ENCODE results near the gene ATP2A2. TPM values are rescaled to one million over a fixed set of nuclear protein-coding genes. Genes with fewer than 3 reads are reported as not detected.

ATP2A2 gene
- total RNA-seq, 1 experiment from 2014 or later, result 239 TPM

DNA sequence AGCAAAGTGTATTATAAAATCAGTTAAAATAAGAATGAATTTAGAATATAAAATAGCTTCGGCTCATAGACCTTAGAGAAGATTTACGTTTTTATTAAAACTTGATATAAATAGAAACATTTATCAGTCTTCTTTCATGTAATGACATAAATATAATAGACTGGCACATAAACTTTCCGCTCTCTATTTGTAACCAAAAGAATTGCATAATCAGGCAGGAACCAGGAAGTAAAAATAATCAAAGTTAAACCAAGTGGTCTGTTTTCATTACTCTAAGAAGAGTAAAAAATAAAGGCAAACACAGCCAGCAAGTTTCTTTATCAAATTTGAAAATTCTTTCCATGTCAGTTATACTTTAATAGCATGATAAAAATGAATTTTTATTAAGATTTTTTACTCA lies 46.3 kb upstream of the ATP2A2 start:
- H3K27ac ChIP-seq (ENCODE audit: low read depth, low read length), result no peak overlapping the region
- no peak overlapping the region for H2AFZ ChIP-seq (ENCODE audit: low read depth, low read length, poor library complexity, severe bottlenecking)
- no peak overlapping the region for H3K9ac ChIP-seq (ENCODE audit: low read length)
- DNase-seq (ENCODE audit: low read depth, low spot score) (no peak), ATAC-seq (no peak)
- BruUV-seq (replicated peaks), result no TSS peak
- ChIA-PET POLR2A (no interaction called here), RAD21 (ENCODE audit: low non-redundant PET in 1 of 2, low total read pairs in 2 of 2, uncharacterized antibody in 2 of 2, unreplicated experiment in 2 of 2) (no interaction called here), CTCF (no interaction called here)
- no peaks in the 10 kb centered on the region for H3K9me2 ChIP-seq (ENCODE audit: insufficient read depth)
- no peaks in the 10 kb centered on the region for H3K27me3 ChIP-seq (ENCODE audit: insufficient read depth, low read length)
- H3K9me3 ChIP-seq (ENCODE audit: control insufficient read depth in 1 of 2, insufficient read depth in 1 of 2, low read depth in 1 of 2, low read length in 2 of 2), result no peaks in the 10 kb centered on the region
- H3K4me1 ChIP-seq (ENCODE audit: control insufficient read depth in 1 of 2, insufficient read depth in 2 of 2, low read length in 2 of 2), result no peaks in the 10 kb centered on the region
- H3K79me2 ChIP-seq (ENCODE audit: insufficient read depth, low read length), result no peaks in the 10 kb centered on the region
- TF ChIP-seq, protein P1, sequence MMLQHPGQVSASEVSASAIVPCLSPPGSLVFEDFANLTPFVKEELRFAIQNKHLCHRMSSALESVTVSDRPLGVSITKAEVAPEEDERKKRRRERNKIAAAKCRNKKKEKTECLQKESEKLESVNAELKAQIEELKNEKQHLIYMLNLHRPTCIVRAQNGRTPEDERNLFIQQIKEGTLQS (IDR thresholded peaks at IDR 0.05), result no peak
- peak; percentile 53; the same call in 1 of the 2 replicates for TF ChIP-seq CEBPB (IDR thresholded peaks at IDR 0.05; ENCODE audit: low read depth)
- intact Hi-C loops (cut with micrococcal nuclease), result no loop called here
- no peaks in the 10 kb centered on the region for H4K20me1 ChIP-seq (ENCODE audit: insufficient read depth)
- H3K4me2 ChIP-seq (ENCODE audit: low read length), result no peak overlapping the region
- H3K4me3 ChIP-seq (replicated peaks in 1 of 2; ENCODE audit: low read depth in 1 of 2, low read length in 2 of 2), result no peak overlapping the region
- H3K36me3 ChIP-seq (ENCODE audit: control insufficient read depth in 1 of 2, insufficient read depth in 2 of 2, low read length in 2 of 2), result no peaks in the 10 kb centered on the region

DNA sequence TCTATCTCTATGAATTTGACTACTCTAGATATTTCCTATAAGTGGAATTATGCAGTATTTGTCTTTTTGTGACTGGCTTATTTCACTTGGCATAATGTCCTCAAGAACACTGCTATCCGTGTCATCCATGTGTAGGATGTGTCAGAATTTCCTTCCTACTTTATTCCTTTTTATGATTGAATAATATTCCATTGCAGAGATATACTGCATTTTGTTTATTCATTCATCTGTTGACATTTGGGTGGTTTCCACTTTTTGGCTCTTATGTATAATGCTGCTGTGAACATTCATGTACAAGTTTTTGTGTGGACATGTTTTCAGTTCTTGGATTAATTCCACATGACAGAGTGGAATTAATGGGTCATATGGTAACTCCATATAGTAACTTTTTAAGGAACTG lies 45.7 kb upstream of the ATP2A2 start:
- RAD21 ChIA-PET (ENCODE audit: low non-redundant PET in 1 of 2, low total read pairs in 2 of 2, uncharacterized antibody in 2 of 2, unreplicated experiment in 2 of 2), result no interaction called here

More for the DNA sequence above, 45.7 kb upstream of the ATP2A2 start:
- no peak for DNase-seq (ENCODE audit: low read depth, low spot score)
- no peak overlapping the region for H3K4me2 ChIP-seq (ENCODE audit: low read length)
- H3K4me1 ChIP-seq (ENCODE audit: control insufficient read depth in 1 of 2, insufficient read depth in 2 of 2, low read length in 2 of 2), result no peaks in the 10 kb centered on the region
- no peaks in the 10 kb centered on the region for H3K36me3 ChIP-seq (ENCODE audit: control insufficient read depth in 1 of 2, insufficient read depth in 2 of 2, low read length in 2 of 2)
- ChIA-PET CTCF (no interaction called here), POLR2A (no interaction called here)
- H2AFZ ChIP-seq (ENCODE audit: low read depth, low read length, poor library complexity, severe bottlenecking), result no peak overlapping the region
- no TSS peak for BruUV-seq (replicated peaks)
- H3K27ac ChIP-seq (ENCODE audit: low read depth, low read length), result no peak overlapping the region
- no peak overlapping the region for H3K9ac ChIP-seq (ENCODE audit: low read length)
- no peaks in the 10 kb centered on the region for H3K27me3 ChIP-seq (ENCODE audit: insufficient read depth, low read length)
- no peaks in the 10 kb centered on the region for H3K79me2 ChIP-seq (ENCODE audit: insufficient read depth, low read length)
- intact Hi-C loops (cut with micrococcal nuclease), result no loop called here
- no peaks in the 10 kb centered on the region for H3K9me2 ChIP-seq (ENCODE audit: insufficient read depth)
- H3K9me3 ChIP-seq (ENCODE audit: control insufficient read depth in 1 of 2, insufficient read depth in 1 of 2, low read depth in 1 of 2, low read length in 2 of 2), result no peaks in the 10 kb centered on the region
- TF ChIP-seq FOSL1 (IDR thresholded peaks at IDR 0.05; ENCODE audit: low read depth) (no peak), EGR1 (IDR thresholded peaks at IDR 0.05; ENCODE audit: low read depth) (no peak), RAD21 (IDR thresholded peaks at IDR 0.05; ENCODE audit: low read depth) (no peak), EZH2 (IDR thresholded peaks at IDR 0.05) (no peak), SIN3A (IDR thresholded peaks at IDR 0.05; ENCODE audit: low read depth) (no peak)
- TF ChIP-seq, protein P2, sequence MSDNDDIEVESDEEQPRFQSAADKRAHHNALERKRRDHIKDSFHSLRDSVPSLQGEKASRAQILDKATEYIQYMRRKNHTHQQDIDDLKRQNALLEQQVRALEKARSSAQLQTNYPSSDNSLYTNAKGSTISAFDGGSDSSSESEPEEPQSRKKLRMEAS (IDR thresholded peaks at IDR 0.05), result no peak
- no peaks in the 10 kb centered on the region for H4K20me1 ChIP-seq (ENCODE audit: insufficient read depth)
- no peak for ATAC-seq
- no peak overlapping the region for H3K4me3 ChIP-seq (replicated peaks in 1 of 2; ENCODE audit: low read depth in 1 of 2, low read length in 2 of 2)
